Motor neuron (in vitro differentiated cells): ENCODE measurements around the gene MALRD1. TPM values are rescaled to one million over a fixed set of nuclear protein-coding genes. Genes with fewer than 3 reads are reported as not detected.

ENCODE experiments used
- ATAC-seq, 8 experiments: fragments of 200-7000 bp; cut with Tn5 transposase; replicated peaks in 6 of 8; 2 replicates each; pipeline ENCODE4 v1.8.0; 2021; ENCODE audit warnings: mild to moderate bottlenecking in 8 of 8, moderate library complexity in 8 of 8
- H3K27ac ChIP-seq, 2 donors: fragments of 250-450 bp; sonication (Bioruptor Pico); 2 replicates each; pipeline ENCODE4 v1.9.0; 2021; ENCODE audit warnings: antibody characterized with exemption in 2 of 2, mild to moderate bottlenecking in 2 of 2, moderate library complexity in 1 of 2
- H3K4me1 ChIP-seq, 2 donors: fragments of 250-450 bp; sonication (Bioruptor Pico); replicated peaks in 1 of 2; 2 replicates each; pipeline ENCODE4 v1.6.1; 2021; ENCODE audit warnings: antibody characterized with exemption in 2 of 2, mild to moderate bottlenecking in 2 of 2, moderate library complexity in 1 of 2
- H3K4me3 ChIP-seq, 5 donors: fragments of 250-450 bp; sonication (Bioruptor Pico); 2 replicates each; pipeline ENCODE4 v1.9.0; 2021; ENCODE audit warnings: antibody characterized with exemption in 5 of 5, mild to moderate bottlenecking in 5 of 5, moderate library complexity in 4 of 5
- WGBS, 10 experiments: fragments of 450-650 bp; shearing (Covaris generic); methylation state at CpG; one replicate each; pipeline ENCODE4 v1.0.0; 2022; 5-methylcytosine and 5-hydroxymethylcytosine counted together
- in situ Hi-C, 9 experiments: fragments of 400-800 bp; cut with MboI; loops; one replicate each; pipeline ENCODE4 v1.15.0; 2021; ENCODE audit warnings: low sequenced_read_pairs in 9 of 9, low pct_unique_long_range_greater_than_20kb in 2 of 9; ENCODE audit not compliant: unreplicated experiment in 9 of 9
- total RNA-seq, 8 experiments: library from RNA; unstranded; fragments of 300-600 nt; gene quantifications; 2 replicates each; pipeline versions ENCODE4 v1.2.3 to v1.2.4, GENCODE V29; 2022

The MALRD1 gene
- total RNA-seq, 8 experiments from 2014 or later = 0.04 to 2.4 (median 0.26) TPM

DNA sequence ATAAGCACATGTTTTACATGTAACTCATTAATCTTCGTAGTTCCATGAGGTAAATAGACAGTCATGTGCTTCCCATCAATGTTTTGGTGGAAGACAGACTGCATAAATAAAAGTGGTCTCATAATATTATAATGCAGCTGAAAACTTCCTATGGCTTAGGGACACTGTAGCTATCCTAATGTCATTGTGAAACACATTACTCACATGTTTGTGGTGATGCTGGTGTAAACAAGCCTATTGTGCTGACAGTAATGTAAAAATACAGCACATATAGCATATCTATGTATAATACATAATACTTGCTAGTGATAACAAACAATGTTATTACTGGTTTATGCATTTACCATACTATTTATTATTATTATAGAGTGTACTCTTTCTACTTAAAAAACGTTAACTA is 730.4 kb downstream of the MALRD1 start:
- in situ Hi-C loops = no loop called here
- Histone ChIP-seq H3K4me3 (no peak overlapping the region), H3K4me1 (no peaks in the 10 kb centered on the region), H3K27ac (no peak overlapping the region)
- 0 to 100% (median 60%) methylated on average over 1 to 2 of the region's 2 CpGs; no CpG with 5 or more reads in 1 of the 10 experiments for WGBS, 10 experiments
- no peak for ATAC-seq

GRCh38 chr10:19782430-19783089 is 734.0 kb downstream of the MALRD1 start:
- Histone ChIP-seq H3K4me3 (no peak overlapping the region), H3K4me1 (no peaks in the 10 kb centered on the region), H3K27ac (no peak overlapping the region)
- in situ Hi-C loops = no loop called here
- peak in 1 of 8 experiments; percentile 69 for ATAC-seq
- 18 to 91% (median 75%) methylated on average over 2 to 6 of the region's 6 CpGs for WGBS, 10 experiments

DNA sequence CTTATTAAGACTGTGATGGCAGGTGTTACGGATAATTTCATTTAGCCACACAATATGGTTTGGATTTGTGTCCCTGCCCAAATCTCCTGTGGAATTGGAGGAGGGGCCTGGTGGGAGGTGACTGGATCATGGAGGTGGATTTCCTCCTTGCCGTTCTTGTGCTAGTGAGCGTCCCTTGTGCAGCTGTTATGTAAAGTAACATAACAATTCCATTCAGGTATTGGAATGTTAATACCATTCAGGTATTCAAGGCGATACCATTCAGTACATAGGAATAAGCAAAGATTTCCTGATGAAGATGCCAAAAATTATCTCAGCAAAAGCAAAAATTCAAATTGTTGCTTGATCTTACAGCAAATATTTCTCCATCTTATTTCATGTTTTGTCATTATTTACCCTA is 735.1 kb downstream of the MALRD1 start:
- Histone ChIP-seq H3K4me3 (no peak overlapping the region), H3K27ac (no peak overlapping the region), H3K4me1 (no peaks in the 10 kb centered on the region)
- in situ Hi-C loops = no loop called here
- no peak for ATAC-seq
- whole genome bisulfite sequencing, 10 experiments = 44 to 100% (median 76%) methylated on average over 1 to 4 of the region's 4 CpGs
